SK-N-SH (cell line): ENCODE results near the gene PDIA5. TPM values are rescaled to one million over a fixed set of nuclear protein-coding genes. Genes with fewer than 3 reads are reported as not detected.

Experiments used
- CTCF ChIA-PET: fragments of 300-600, 350-600 bp; formaldehyde crosslinking; extraction: SDS; loops from one replicate; lab custom pipeline; 2021; lab: Yijun Ruan, JAX
- POLR2A ChIA-PET: fragments of 350-600 bp; sonication (Branson Sonifier 250); formaldehyde crosslinking; extraction: SDS; loops from one replicate; lab custom pipeline; 2020; ENCODE audit warnings: antibody characterized with exemption, inconsistent platforms; lab: Yijun Ruan, JAX
- DNase-seq: peaks from one replicate; pipeline ENCODE4 v3.0.0; 2012
- H2AFZ ChIP-seq: fragments of 200-600 bp; sonication (generic); 2 replicates; pipeline ENCODE4 v1.8.1; 2016; ENCODE audit warnings: antibody characterized with exemption, mild to moderate bottlenecking, low read depth
- H3F3A ChIP-seq: fragments of 200-600 bp; sonication (generic); replicated peaks from 2 replicates; pipeline ENCODE3; 2016; ENCODE audit warnings: antibody characterized with exemption, mild to moderate bottlenecking; ENCODE audit not compliant: insufficient read depth
- H3K27ac ChIP-seq, 2 experiments: fragments of 200-500 bp in 1 of 2; fragments of 200-600 bp in 1 of 2; sonication (Bioruptor generic) in 1 of 2; sonication (generic), shearing (Covaris generic) in 1 of 2; 2 replicates each; pipeline versions ENCODE4 v1.5.1 to v1.6.1; 2014 to 2016; ENCODE audit warnings: low read depth in 2 of 2, inconsistent platforms in 1 of 2, low read length in 1 of 2, mild to moderate bottlenecking in 1 of 2, mixed read lengths in 1 of 2
- H3K27me3 ChIP-seq: fragments of 200-600 bp; sonication (generic), shearing (Covaris generic); 2 replicates; pipeline ENCODE4 v1.6.1; 2016; ENCODE audit warnings: mixed run types; ENCODE audit not compliant: insufficient read depth
- H3K36me3 ChIP-seq, 2 experiments: fragments of 200-500 bp in 1 of 2; fragments of 200-600 bp in 1 of 2; sonication (Bioruptor generic) in 1 of 2; sonication (generic) in 1 of 2; replicated peaks in 1 of 2; 2 replicates each; pipeline versions ENCODE3 to v1.5.1; 2014 to 2016; ENCODE audit warnings: low read length in 1 of 2, mild to moderate bottlenecking in 1 of 2; ENCODE audit not compliant: insufficient read depth in 2 of 2, control insufficient read depth in 1 of 2
- H3K4me1 ChIP-seq, 2 experiments: fragments of 200-500 bp in 1 of 2; fragments of 200-600 bp in 1 of 2; sonication (Bioruptor generic) in 1 of 2; sonication (generic), shearing (Covaris generic) in 1 of 2; 2 replicates each; pipeline versions ENCODE4 v1.5.1 to v1.6.1; 2014 to 2016; ENCODE audit warnings: low read depth in 1 of 2, low read length in 1 of 2, mixed run types in 1 of 2; ENCODE audit not compliant: insufficient read depth in 2 of 2, control insufficient read depth in 1 of 2
- H3K4me2 ChIP-seq: fragments of 200-600 bp; sonication (generic), shearing (Covaris generic); 2 replicates; pipeline ENCODE4 v1.6.1; 2017; ENCODE audit warnings: mixed run types
- H3K4me3 ChIP-seq, 2 experiments: fragments of 200-500 bp in 1 of 2; fragments of 200-600 bp in 1 of 2; sonication (Bioruptor generic) in 1 of 2; sonication (generic), shearing (Covaris generic) in 1 of 2; 2 replicates each; pipeline versions ENCODE4 v1.5.1 to v1.8.1; 2014 to 2016; ENCODE audit warnings: low read depth in 2 of 2, inconsistent platforms in 1 of 2, low read length in 1 of 2, mild to moderate bottlenecking in 1 of 2, mixed read lengths in 1 of 2, moderate library complexity in 1 of 2
- H3K79me2 ChIP-seq: fragments of 200-600 bp; sonication (generic); 2 replicates; pipeline ENCODE4 v1.8.1; 2017; ENCODE audit warnings: mild to moderate bottlenecking; ENCODE audit not compliant: insufficient read depth
- H3K9ac ChIP-seq: fragments of 200-600 bp; sonication (generic); 2 replicates; pipeline ENCODE4 v1.6.1; 2017; ENCODE audit warnings: mixed run types
- H3K9me2 ChIP-seq: fragments of 200-600 bp; sonication (generic); 2 replicates; pipeline ENCODE4 v1.6.1; 2017; ENCODE audit warnings: mixed run types
- H3K9me3 ChIP-seq: fragments of 200-600 bp; sonication (generic); 2 replicates; pipeline ENCODE4 v1.6.1; 2017; ENCODE audit warnings: mixed run types, mild to moderate bottlenecking, moderate library complexity
- H4K20me1 ChIP-seq: fragments of 200-600 bp; sonication (generic); 2 replicates; pipeline ENCODE4 v1.6.1; 2017; ENCODE audit warnings: mild to moderate bottlenecking, mixed run types; ENCODE audit not compliant: insufficient read depth
- CHD2 ChIP-seq: fragments of 150-350 bp; IDR thresholded peaks from 2 replicates; pipeline ENCODE4 v1.6.1; 2018; ENCODE audit warnings: low read length; ENCODE audit not compliant: partially characterized antibody
- EP300 ChIP-seq, 2 experiments: IDR thresholded peaks; 2 replicates each; pipeline versions ENCODE4 v1.4.0 to v1.6.1; 2012; ENCODE audit warnings: borderline replicate concordance in 1 of 2, low read depth in 1 of 2, low read length in 1 of 2
- EZH2phosphoT487 ChIP-seq: fragments of 200-600 bp; sonication (generic); IDR thresholded peaks from 2 replicates; pipeline ENCODE4 v1.6.1; 2017; ENCODE audit warnings: low read depth, mixed run types, mild to moderate bottlenecking, antibody characterized with exemption, moderate library complexity, borderline replicate concordance
- FOSL2 ChIP-seq: IDR thresholded peaks from 2 replicates; pipeline ENCODE4 v1.4.0; 2012; ENCODE audit warnings: low read depth, mild to moderate bottlenecking, moderate library complexity, borderline replicate concordance
- FOXJ3 ChIP-seq: sonication (generic); formaldehyde crosslinking; IDR thresholded peaks from 2 replicates; pipeline ENCODE4 v1.5.1; 2020; ENCODE audit warnings: mild to moderate bottlenecking, missing genetic modification reagents
- FOXM1 ChIP-seq: IDR thresholded peaks from 2 replicates; pipeline ENCODE4 v1.4.0; 2012; ENCODE audit warnings: low read depth, mild to moderate bottlenecking
- GATA2 ChIP-seq: sonication (generic); formaldehyde crosslinking; IDR thresholded peaks from 2 replicates; pipeline ENCODE4 v1.5.0; 2020; ENCODE audit warnings: mild to moderate bottlenecking, missing genetic modification reagents
- JUND ChIP-seq: IDR thresholded peaks from 2 replicates; pipeline ENCODE4 v1.4.0; 2012
- MEF2A ChIP-seq: IDR thresholded peaks from 2 replicates; pipeline ENCODE4 v1.4.0; 2012; ENCODE audit warnings: low read depth, borderline replicate concordance
- MXI1 ChIP-seq: IDR thresholded peaks from 2 replicates; pipeline ENCODE4 v1.6.1; 2012; ENCODE audit warnings: mild to moderate bottlenecking, low read depth, low read length, improper control_type of control experiment
- NFIC ChIP-seq: IDR thresholded peaks from 2 replicates; pipeline ENCODE4 v1.4.0; 2012; ENCODE audit warnings: borderline replicate concordance
- RAD21 ChIP-seq: IDR thresholded peaks from 2 replicates; pipeline ENCODE4 v1.6.1; 2012; ENCODE audit warnings: mild to moderate bottlenecking, low read length
- RCOR1 ChIP-seq: fragments of 150-350 bp; IDR thresholded peaks from 2 replicates; pipeline ENCODE4 v1.6.1; 2017; ENCODE audit warnings: antibody characterized with exemption, low read length
- RFX5 ChIP-seq: IDR thresholded peaks from 2 replicates; pipeline ENCODE4 v1.6.1; 2012; ENCODE audit warnings: mild to moderate bottlenecking, improper control_type of control experiment, low read length
- RXRA ChIP-seq: IDR thresholded peaks from 2 replicates; pipeline ENCODE4 v1.4.0; 2012; ENCODE audit warnings: low read depth, mild to moderate bottlenecking, borderline replicate concordance
- TAF1 ChIP-seq: IDR thresholded peaks from 2 replicates; pipeline ENCODE4 v1.6.1; 2012; ENCODE audit warnings: low read depth, mild to moderate bottlenecking, low read length, moderate library complexity, borderline replicate concordance
- TEAD4 ChIP-seq: IDR thresholded peaks from 2 replicates; pipeline ENCODE4 v1.4.0; 2012; ENCODE audit warnings: mild to moderate bottlenecking, borderline replicate concordance; ENCODE audit not compliant: insufficient read depth
- WGBS: methylation state at CpG from one replicate; pipeline ENCODE4 v1.1.6; 2017; ENCODE audit warnings: low lambda C conversion rate; 5-methylcytosine and 5-hydroxymethylcytosine counted together
- polyA plus RNA-seq, 3 experiments: library from polyadenylated mRNA; depleted of rRNA; stranded (reverse); fragments of >200 nt; gene quantifications; 2 replicates each; pipeline ENCODE4 v1.2.3, GENCODE V29; 2012
- TF ChIP-seq, protein P1 (sequence below): IDR thresholded peaks from 2 replicates; pipeline ENCODE4 v1.4.0; 2012; ENCODE audit warnings: low read depth, borderline replicate concordance
- TF ChIP-seq, protein P2 (sequence below): IDR thresholded peaks from 2 replicates; pipeline ENCODE4 v1.4.0; 2012; ENCODE audit warnings: low read depth
- TF ChIP-seq, protein P3 (sequence below): fragments of 150-350 bp; IDR thresholded peaks from 2 replicates; pipeline ENCODE4 v1.6.1; 2017; ENCODE audit warnings: antibody characterized with exemption, low read length, low read depth, borderline replicate concordance
- TF ChIP-seq, protein P4 (sequence below): IDR thresholded peaks from 2 replicates; pipeline ENCODE4; 2012

Gene PDIA5
- polyA plus RNA-seq, 1 of the 3 experiments (the other 2 are of a cell fraction) = 28.6 TPM

DNA sequence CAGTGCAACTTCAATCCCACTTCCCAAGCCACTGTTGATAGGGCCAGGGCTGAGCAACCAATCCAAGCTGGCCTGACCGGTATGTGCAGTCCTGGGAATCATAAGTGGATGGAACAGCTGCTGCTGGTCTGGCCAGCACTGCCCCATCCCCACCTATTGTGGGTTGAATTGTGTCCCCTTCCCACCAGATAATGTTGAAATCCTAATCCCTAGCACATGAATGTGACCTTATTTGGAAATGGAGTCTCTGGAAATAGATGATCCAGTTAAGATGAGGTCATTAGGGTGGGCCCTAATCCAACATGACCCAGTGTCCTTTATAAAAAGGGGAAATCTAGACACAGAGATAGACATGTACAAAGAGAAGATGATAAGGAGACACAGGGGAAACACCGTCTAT lies 13.7 kb upstream of the PDIA5 start:
- Histone ChIP-seq H2AFZ (no peak overlapping the region), H3K4me2 (no peak overlapping the region), H3F3A (no peaks in the 10 kb centered on the region), H3K27ac (no peak overlapping the region), H3K4me1 (peaks cover 0 to 23% of the 10 kb centered on the region in 2 experiments; a peak in 1 of 4 replicates), H4K20me1 (no peaks in the 10 kb centered on the region), H3K9me2 (no peaks in the 10 kb centered on the region), H3K4me3 (no peak overlapping the region), H3K36me3 (no peaks in the 10 kb centered on the region), H3K79me2 (no peaks in the 10 kb centered on the region), H3K9ac (no peak overlapping the region), H3K27me3 (no peaks in the 10 kb centered on the region), H3K9me3 (no peaks in the 10 kb centered on the region)
- TF ChIP-seq, protein P1, sequence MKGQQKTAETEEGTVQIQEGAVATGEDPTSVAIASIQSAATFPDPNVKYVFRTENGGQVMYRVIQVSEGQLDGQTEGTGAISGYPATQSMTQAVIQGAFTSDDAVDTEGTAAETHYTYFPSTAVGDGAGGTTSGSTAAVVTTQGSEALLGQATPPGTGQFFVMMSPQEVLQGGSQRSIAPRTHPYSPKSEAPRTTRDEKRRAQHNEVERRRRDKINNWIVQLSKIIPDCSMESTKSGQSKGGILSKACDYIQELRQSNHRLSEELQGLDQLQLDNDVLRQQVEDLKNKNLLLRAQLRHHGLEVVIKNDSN = no peak
- TF ChIP-seq CHD2 (no peak), FOXM1 (no peak), GATA2 (CRISPR knock-in tag) (no peak), JUND (no peak), TAF1 (no peak), EZH2phosphoT487 (no peak), EP300 (IDR thresholded peaks at IDR 0.05; ENCODE audit: borderline replicate concordance in 1 of 2, low read depth in 1 of 2, low read length in 1 of 2) (no peak), MXI1 (no peak), RCOR1 (no peak)
- TF ChIP-seq, protein P2, sequence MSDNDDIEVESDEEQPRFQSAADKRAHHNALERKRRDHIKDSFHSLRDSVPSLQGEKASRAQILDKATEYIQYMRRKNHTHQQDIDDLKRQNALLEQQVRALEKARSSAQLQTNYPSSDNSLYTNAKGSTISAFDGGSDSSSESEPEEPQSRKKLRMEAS = no peak
- no peak for DNase-seq
- ChIA-PET POLR2A (no interaction called here), CTCF (no interaction called here)
- WGBS = 93% methylated on average over 2 of the region's 2 CpGs

DNA sequence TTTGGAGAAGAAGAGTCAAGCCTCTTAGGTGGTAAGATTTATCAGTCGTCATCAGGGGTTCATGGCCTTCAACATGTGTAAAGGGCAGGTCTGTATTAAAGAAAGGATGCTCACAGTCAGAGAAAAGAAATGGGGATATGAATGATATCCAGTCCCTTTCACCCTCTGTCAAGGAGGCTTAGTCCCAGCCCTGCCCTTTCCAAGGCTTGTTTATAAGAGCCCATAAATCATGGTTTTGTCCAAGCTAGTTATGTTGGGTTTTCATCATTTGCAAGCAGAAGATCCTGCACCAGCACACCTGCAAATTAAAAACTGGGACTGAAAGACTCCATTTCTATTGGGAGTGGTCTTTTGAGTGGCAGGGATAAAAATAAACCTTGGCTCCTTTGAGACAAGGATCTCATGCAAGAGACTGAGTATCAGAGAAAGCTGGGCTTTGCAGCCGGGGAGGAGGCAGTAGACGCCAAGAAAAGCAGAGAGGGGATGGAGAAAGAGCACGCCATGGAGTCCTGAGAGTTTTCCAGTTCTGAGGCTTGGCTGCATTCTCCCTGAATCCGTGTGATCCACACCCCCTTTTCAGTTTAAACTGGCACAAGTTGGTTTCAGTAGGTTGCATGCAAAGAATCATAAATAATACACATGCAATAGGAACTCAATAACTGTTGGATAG lies 12.6 kb upstream of the PDIA5 start:
- POLR2A ChIA-PET = no interaction called here
- WGBS = 65% methylated on average over 5 of the region's 5 CpGs
- Histone ChIP-seq H3K27ac (no peak overlapping the region), H3K36me3 (no peaks in the 10 kb centered on the region), H3K4me1 (peaks cover 0 to 19% of the 10 kb centered on the region in 2 experiments; a peak in 1 of 4 replicates), H3K4me3 (no peak overlapping the region), H3K9ac (no peak overlapping the region), H4K20me1 (no peaks in the 10 kb centered on the region), H3K4me2 (no peak overlapping the region)
- DNase-seq = no peak
- TF ChIP-seq FOXM1 = no peak
- TF ChIP-seq, protein P3, sequence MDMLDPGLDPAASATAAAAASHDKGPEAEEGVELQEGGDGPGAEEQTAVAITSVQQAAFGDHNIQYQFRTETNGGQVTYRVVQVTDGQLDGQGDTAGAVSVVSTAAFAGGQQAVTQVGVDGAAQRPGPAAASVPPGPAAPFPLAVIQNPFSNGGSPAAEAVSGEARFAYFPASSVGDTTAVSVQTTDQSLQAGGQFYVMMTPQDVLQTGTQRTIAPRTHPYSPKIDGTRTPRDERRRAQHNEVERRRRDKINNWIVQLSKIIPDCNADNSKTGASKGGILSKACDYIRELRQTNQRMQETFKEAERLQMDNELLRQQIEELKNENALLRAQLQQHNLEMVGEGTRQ = no peak
- TF ChIP-seq JUND = no peak
- no peak for TF ChIP-seq RFX5
- TF ChIP-seq MEF2A = no peak
- no peak for TF ChIP-seq CHD2
- no peak for TF ChIP-seq RAD21
- no peak for TF ChIP-seq TEAD4
- TF ChIP-seq, protein P4, sequence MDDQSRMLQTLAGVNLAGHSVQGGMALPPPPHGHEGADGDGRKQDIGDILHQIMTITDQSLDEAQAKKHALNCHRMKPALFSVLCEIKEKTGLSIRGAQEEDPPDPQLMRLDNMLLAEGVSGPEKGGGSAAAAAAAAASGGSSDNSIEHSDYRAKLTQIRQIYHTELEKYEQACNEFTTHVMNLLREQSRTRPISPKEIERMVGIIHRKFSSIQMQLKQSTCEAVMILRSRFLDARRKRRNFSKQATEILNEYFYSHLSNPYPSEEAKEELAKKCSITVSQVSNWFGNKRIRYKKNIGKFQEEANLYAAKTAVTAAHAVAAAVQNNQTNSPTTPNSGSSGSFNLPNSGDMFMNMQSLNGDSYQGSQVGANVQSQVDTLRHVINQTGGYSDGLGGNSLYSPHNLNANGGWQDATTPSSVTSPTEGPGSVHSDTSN = no peak
- TF ChIP-seq NFIC = no peak
- TF ChIP-seq FOSL2 = no peak
- TF ChIP-seq RXRA = no peak
- TF ChIP-seq FOXJ3 (CRISPR knock-in tag) = no peak
- TF ChIP-seq, all 33 proteins: peak for 0
- CTCF ChIA-PET = no interaction called here
- Histone ChIP-seq H3K27me3 (no peaks in the 10 kb centered on the region), H3K9me3 (no peaks in the 10 kb centered on the region), H3K9me2 (no peaks in the 10 kb centered on the region), H2AFZ (no peak overlapping the region), H3F3A (no peaks in the 10 kb centered on the region), H3K79me2 (no peaks in the 10 kb centered on the region)
